Lower leg skin (tissue), 3 donors: Measurements from ENCODE around the gene WDR62.

Experiments used
- CTCF ChIP-seq, 3 donors: fragments of 450-650 bp; IDR thresholded peaks; one replicate each; pipeline ENCODE4 v1.5.1; 2016; ENCODE audit warnings: antibody characterized with exemption in 3 of 3, mild to moderate bottlenecking in 3 of 3, moderate library complexity in 2 of 3
- POLR2A ChIP-seq, 2 donors: fragments of 450-650 bp; IDR thresholded peaks; one replicate each; pipeline ENCODE4 v1.6.1; 2016 to 2017; ENCODE audit warnings: antibody characterized with exemption in 2 of 2, mild to moderate bottlenecking in 1 of 2, moderate library complexity in 1 of 2

GRCh38 chr19:36041831-36042230 lies 12.9 kb upstream of the WDR62 start:
- TF ChIP-seq CTCF (IDR thresholded peaks at IDR 0.05) (no peak), POLR2A (IDR thresholded peaks at IDR 0.05) (no peak)
